Amniotic epithelial cell (primary cell): ENCODE measurements around the gene GKN1.

ENCODE experiments used
- DNase-seq: peaks from one replicate; pipeline ENCODE4 v3.0.0-alpha.2; 2010; ENCODE audit warnings: low read depth

GKN1 gene

GRCh38 chr2:68959001-68959400 lies 15.4 kb upstream of the GKN1 start:
- DNase-seq = no peak

GRCh38 chr2:68961380-68961779 lies 13.1 kb upstream of the GKN1 start:
- DNase-seq = no peak

DNA sequence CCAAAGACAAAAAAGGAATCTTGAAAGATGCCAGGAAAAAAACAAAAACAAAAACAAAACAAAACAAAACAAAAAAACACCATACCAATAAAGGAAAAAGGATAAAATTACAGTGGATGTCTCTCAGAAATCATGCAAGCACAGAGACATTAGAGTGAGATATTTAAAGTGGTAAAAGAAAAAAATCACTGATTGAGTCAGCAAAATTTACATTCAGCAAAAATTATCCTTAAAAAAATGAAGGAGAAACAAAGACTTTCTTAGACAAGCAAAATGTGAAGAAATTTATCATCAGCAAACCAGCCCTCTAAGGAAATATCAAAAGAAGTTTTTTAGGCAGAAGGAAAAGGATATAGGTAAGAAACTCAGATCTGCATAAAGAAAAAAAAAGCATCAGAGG lies 10.2 kb upstream of the GKN1 start:
- DNase-seq = no peak

DNA sequence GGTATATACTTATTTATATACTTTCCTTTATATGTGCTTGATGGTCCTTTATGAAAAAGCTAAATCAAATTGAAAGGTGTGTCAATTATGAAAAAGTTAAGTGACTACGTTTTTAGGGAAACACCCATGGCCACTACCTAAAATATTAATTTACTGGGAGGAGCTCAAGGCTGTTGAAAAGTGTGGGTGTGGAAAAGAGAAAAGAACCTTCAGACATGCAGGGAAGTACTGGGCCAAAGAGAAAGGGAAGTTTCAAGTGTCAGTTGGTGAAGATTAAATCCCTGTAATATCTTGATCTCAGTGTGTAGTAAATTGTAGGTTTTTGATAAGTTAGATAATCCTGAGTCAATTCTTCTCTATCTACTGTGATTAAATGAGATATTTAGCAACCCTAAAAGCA lies 6.2 kb upstream of the GKN1 start:
- DNase-seq = no peak

DNA sequence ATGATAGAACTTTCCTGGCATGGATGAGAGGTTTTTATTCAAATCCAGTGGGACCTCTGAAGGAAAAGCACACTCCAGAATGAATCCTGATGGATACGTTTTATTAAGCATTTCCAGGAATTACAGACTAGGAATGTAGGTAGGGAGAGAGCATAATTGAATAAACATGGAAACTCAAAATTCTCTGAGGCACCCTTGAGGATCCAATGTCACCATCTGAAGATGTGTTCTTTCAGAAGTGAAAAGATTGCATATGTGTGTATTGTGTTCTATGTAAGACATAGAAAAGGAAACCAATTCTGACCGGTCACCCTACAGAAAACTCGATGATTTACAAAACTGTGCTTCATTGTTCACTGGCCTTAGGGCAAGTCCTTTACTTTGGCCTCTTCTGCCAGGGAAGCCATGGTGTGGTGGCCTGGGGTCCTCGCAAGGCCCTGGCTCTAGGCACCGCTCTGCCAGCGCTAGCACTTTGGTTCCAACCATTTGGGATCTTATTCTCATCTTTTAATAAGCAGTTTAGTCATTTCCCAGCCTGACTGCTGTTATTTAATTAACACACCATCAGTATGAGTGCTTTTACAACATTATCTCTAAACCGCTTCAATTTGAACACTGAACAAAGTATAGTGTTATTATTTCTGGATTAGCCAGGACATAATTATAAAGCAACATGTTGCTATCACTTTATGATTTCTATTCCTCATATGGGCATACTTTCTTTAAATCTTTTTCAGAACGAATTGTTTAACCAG lies 4.5 kb upstream of the GKN1 start:
- no peak for DNase-seq

DNA sequence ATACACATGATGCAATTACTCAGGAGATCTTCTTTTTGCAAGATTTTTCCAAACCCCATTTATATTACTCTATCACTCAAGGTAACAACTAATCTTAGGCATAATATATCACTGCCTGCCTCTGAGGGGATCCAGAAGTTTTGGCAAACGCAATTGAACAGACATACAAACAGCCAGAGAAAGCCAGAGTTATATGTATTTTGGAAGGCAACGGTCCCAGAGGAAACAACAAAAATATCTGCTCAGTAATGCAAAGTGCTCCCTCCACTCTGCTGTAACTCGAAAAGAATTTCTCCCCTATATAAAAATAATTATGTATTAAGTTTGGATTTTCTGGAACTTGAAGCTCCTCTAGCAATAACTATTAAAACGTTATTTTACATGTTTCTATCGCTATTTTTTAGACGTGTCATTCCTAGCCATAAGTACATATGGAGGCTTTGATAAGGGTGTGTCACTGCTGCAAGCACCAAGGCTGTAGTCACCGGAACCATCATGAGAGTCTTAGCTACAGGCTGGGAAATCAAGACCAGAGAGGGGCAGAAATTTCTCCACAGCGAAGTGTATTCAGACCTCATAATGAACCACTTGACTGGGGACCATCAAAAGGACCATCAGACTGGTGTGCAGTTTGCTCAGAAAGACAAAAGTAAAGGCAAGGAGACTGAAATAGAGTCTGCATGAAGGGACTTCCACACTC lies 3.7 kb upstream of the GKN1 start:
- DNase-seq = no peak

- peak; percentile 97 for DNase-seq
Observed at GRCh38 chr2:68971591-68972231, 2.7 kb upstream of the GKN1 start.

GRCh38 chr2:68974946-68975665 lies 670 bp downstream of the GKN1 start:
- no peak for DNase-seq

DNA sequence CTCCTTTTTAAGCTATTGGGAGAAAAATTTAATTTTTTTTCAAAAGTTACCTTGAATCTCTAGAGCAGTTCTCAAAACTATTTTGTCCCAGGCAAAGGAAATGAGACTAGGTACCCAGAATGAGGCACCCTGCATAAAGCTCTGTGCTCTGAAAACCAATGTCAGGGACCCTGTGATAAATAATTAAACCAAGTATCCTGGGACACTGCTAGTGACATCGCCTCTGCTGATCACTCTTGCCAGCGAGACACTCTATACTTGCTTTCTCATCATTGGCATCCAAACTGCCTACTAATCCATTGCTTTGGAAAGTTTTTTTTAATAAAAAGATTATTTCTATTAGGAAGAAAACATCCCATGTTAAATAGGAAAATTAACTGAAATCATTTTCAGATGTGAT lies 1.4 kb downstream of the GKN1 start:
- no peak for DNase-seq

DNA sequence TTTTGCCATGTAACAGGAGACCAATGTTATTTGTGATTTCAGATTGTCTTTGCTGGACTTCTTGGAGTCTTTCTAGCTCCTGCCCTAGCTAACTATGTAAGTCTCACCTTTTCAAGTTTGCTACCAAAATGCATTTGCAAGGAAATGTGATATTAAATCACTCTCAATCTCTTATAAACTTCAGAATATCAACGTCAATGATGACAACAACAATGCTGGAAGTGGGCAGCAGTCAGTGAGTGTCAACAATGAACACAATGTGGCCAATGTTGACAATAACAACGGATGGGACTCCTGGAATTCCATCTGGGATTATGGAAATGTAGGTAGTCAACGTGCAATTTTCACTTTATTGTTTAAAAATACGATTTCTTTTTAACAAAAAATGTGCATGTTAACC lies 3.0 kb downstream of the GKN1 start:
- DNase-seq = no peak

- DNase-seq = no peak
Observed at GRCh38 chr2:68978098-68978497, 3.7 kb downstream of the GKN1 start.

- no peak for DNase-seq
Observed at GRCh38 chr2:68980956-68981355, 6.5 kb downstream of the GKN1 start.

- DNase-seq = no peak
Observed at GRCh38 chr2:68987021-68987503, 12.6 kb downstream of the GKN1 start.

DNA sequence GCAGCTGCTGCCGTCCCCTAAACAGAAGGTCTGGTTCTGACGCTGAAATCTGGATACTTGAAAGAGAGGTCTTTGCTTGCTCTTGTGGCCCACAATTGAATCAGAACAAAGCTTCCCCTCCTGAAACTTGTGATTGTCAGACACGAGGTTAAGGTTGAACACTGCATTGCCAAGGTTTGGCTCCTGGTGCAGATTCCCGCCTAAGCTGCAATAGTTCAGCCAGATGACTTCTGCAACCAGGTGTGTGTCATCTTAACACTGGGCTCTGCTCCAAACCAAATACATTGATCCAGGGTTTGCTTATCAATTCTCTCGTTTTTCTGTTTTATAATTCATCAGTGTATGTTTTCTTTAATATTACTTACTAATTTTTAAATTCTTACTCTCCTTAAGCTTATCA lies 14.6 kb downstream of the GKN1 start:
- no peak for DNase-seq

DNA sequence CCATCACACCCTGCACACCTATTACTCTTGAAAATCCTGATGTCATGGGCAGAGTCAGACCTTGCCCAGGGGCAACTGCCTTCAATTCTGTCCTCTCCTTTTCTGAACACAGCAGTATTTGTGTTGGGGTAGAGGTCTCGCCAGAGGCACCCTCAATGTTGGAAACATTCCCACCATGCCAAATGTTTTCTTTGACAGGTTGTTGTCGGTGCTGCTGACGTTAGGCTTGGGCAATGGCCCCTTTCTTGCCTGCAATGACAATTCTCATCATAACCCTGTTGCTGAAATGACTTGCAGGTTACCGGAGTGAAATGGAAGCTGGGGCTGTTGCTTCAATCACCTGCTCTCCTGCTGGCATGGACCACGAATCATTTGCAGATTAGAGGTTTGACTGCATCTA lies 17.9 kb downstream of the GKN1 start:
- no peak for DNase-seq

- no peak for DNase-seq
Observed at GRCh38 chr2:68992933-68993332, 18.5 kb downstream of the GKN1 start.

- DNase-seq = no peak
Observed at GRCh38 chr2:68993660-68994059, 19.2 kb downstream of the GKN1 start.

- no peak for DNase-seq
Observed at GRCh38 chr2:68994864-68995263, 20.4 kb downstream of the GKN1 start.

- no peak for DNase-seq
Observed at GRCh38 chr2:68995916-68996315, 21.5 kb downstream of the GKN1 start.

GRCh38 chr2:68997401-68997800 lies 23.0 kb downstream of the GKN1 start:
- DNase-seq = no peak

DNA sequence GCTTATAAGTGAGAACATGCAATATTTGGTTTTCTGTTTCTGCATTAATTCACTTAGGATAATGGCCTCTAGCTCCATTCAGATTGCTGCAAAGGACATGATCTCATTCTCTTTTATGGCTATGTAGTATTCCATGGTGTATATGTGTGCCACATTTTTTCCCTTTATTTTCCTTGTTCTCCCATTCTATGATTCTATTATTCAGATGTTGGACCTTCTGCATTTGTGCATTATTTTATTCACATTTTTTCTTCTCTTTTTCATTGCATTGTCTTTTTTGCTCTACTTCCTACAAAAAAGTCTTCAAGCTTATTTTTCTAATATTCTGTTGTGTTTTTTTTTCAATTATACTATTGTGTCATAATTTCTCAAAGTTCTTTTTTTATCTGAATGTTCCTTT lies 27.4 kb downstream of the GKN1 start:
- no peak for DNase-seq

GRCh38 chr2:69003731-69004130 lies 29.3 kb downstream of the GKN1 start:
- no peak for DNase-seq

GRCh38 chr2:69007169-69007568 lies 32.7 kb downstream of the GKN1 start:
- DNase-seq = no peak
